ENCODE data around the gene NTSR1. TPM values are rescaled to one million over a fixed set of nuclear protein-coding genes. Genes with fewer than 3 reads are reported as not detected.

Gene NTSR1
- total RNA-seq, 5 donors from 2014 or later (not counting 1 experiment from before 2014, with no cell fraction given) = 0.33 to 0.63 (median 0.53) TPM; not detected in 2

DNA sequence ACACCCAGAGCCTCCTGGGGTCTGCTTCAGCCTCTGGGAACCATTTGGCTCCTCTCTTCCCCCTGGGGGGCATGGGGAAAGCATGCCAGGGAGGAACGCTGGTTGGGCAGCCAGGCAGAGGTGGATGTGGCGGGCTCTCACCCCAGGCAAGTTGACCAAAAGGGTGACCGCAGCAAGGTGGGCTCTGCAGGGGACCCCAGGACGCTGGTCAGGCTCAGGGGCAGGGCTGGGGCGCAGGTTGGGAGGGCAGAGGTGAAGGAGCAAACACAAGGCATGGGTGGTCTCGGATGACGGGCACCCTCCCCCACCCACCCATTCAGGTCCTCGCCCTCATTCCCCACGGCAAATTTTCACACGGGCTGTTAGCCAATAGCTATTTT, 57.4 kb downstream of the NTSR1 start:
- WGBS (ENCODE audit: insufficient coverage) = 67% methylated on average over 1 of the region's 10 CpGs
- Histone ChIP-seq H3K36me3 (ENCODE audit: control insufficient read depth in 2 of 2, extremely low read depth in 1 of 2, insufficient read depth in 1 of 2, low read length in 1 of 2) (no peaks in the 10 kb centered on the region), H3K4me3 (ENCODE audit: control insufficient read depth in 1 of 2, extremely low read depth in 1 of 2, low read length in 1 of 2) (no peak overlapping the region), H3K4me1 (ENCODE audit: control insufficient read depth in 1 of 2, extremely low read depth in 1 of 2, insufficient read depth in 2 of 2, low read length in 2 of 2) (peaks cover 0 to 9% of the 10 kb centered on the region in 2 experiments), H3K9me3 (no peaks in the 10 kb centered on the region), H3K27me3 (replicated peaks in 1 of 2; ENCODE audit: control insufficient read depth in 2 of 2, extremely low read depth in 1 of 2, insufficient read depth in 2 of 2, low read length in 1 of 2) (peaks cover 0 to 35% of the 10 kb centered on the region in 2 experiments), H3K27ac (ENCODE audit: low read length) (no peak overlapping the region)
- DNase-seq (no peak), ATAC-seq (replicated peaks in 1 of 4) (no peak)
- Mint-ChIP-seq H3K9me3 (no peaks in the 10 kb centered on the region), H3K4me1 (peaks cover 7 to 26% (median 13%) of the 10 kb centered on the region in 3 donors), H3K4me3 (no peak overlapping the region), H3K36me3 (no peaks in the 10 kb centered on the region), H3K27ac (no peak overlapping the region), H3K27me3 (no peaks in the 10 kb centered on the region)
- ChIA-PET CTCF (interaction anchor here in 1 of 2 donors (0.6 kb wide), 1 partner anchor 61 kb away, joined by 3 read pairs; no protein-coding TSS in a partner anchor), POLR2A (no interaction called here)

DNA sequence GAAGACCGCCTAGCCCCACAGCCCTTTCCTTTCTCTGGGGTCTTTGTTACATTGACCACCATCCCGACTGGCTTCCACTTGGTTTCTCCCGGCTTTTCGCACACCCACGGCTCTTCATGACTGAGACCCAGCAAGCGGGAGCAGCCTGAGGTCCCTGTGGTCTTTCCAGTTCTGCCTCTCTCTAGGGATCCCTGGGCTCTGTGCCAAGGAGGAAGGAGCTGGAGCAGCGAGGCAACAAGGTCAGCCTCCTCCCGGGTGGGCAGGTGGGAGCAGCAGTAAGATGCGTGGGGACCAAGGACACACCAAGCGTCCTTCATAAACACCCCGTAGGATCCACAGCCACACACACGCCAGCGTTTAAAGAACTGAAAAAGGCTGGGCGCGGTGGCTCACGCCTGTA, 58.1 kb downstream of the NTSR1 start:
- ChIA-PET POLR2A (no interaction called here), CTCF (interaction anchor here in 1 of 2 donors (0.6 kb wide), 1 partner anchor 62 kb away, joined by 3 read pairs; no protein-coding TSS in a partner anchor)
- Histone ChIP-seq H3K36me3 (ENCODE audit: control insufficient read depth in 2 of 2, extremely low read depth in 1 of 2, insufficient read depth in 1 of 2, low read length in 1 of 2) (no peaks in the 10 kb centered on the region), H3K4me3 (ENCODE audit: control insufficient read depth in 1 of 2, extremely low read depth in 1 of 2, low read length in 1 of 2) (no peak overlapping the region), H3K9me3 (no peaks in the 10 kb centered on the region), H3K27me3 (replicated peaks in 1 of 2; ENCODE audit: control insufficient read depth in 2 of 2, extremely low read depth in 1 of 2, insufficient read depth in 2 of 2, low read length in 1 of 2) (peaks cover 0 to 35% of the 10 kb centered on the region in 2 experiments), H3K4me1 (ENCODE audit: control insufficient read depth in 1 of 2, extremely low read depth in 1 of 2, insufficient read depth in 2 of 2, low read length in 2 of 2) (peaks cover 0 to 9% of the 10 kb centered on the region in 2 experiments), H3K27ac (ENCODE audit: low read length) (no peak overlapping the region)
- WGBS (ENCODE audit: insufficient coverage) = 82% methylated on average over 12 of the region's 16 CpGs
- Mint-ChIP-seq H3K4me3 (no peak overlapping the region), H3K27ac (no peak overlapping the region), H3K9me3 (no peaks in the 10 kb centered on the region), H3K4me1 (peaks cover 7 to 26% (median 13%) of the 10 kb centered on the region in 3 donors), H3K27me3 (no peaks in the 10 kb centered on the region), H3K36me3 (no peaks in the 10 kb centered on the region)
- no peak for DNase-seq
- ATAC-seq (replicated peaks in 1 of 4) = no peak

DNA sequence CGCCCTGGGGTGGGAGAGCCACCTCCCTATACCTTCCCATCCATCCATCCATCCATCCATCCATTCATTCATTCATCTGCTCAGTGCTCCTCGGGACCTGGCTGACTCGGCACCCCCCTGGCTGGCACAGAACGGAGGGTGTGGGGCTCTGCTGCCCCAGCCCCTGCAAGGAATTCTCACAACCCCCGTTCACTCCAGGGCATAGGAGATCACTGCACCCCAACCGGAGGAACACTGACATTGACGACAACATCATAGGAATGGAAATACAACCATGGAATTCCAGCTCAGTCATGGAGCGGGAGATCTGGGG, 59.6 kb downstream of the NTSR1 start:
- no peak for ATAC-seq (replicated peaks in 1 of 4)
- Histone ChIP-seq H3K27me3 (replicated peaks in 1 of 2; ENCODE audit: control insufficient read depth in 2 of 2, extremely low read depth in 1 of 2, insufficient read depth in 2 of 2, low read length in 1 of 2) (peaks cover 0 to 27% of the 10 kb centered on the region in 2 experiments), H3K36me3 (ENCODE audit: control insufficient read depth in 2 of 2, extremely low read depth in 1 of 2, insufficient read depth in 1 of 2, low read length in 1 of 2) (no peaks in the 10 kb centered on the region), H3K9me3 (no peaks in the 10 kb centered on the region), H3K27ac (ENCODE audit: low read length) (no peak overlapping the region), H3K4me3 (ENCODE audit: control insufficient read depth in 1 of 2, extremely low read depth in 1 of 2, low read length in 1 of 2) (no peak overlapping the region), H3K4me1 (ENCODE audit: control insufficient read depth in 1 of 2, extremely low read depth in 1 of 2, insufficient read depth in 2 of 2, low read length in 2 of 2) (peaks cover 0 to 23% of the 10 kb centered on the region in 2 experiments)
- ChIA-PET CTCF (no interaction called here), POLR2A (no interaction called here)
- Mint-ChIP-seq H3K27ac (no peak overlapping the region), H3K27me3 (no peaks in the 10 kb centered on the region), H3K9me3 (no peaks in the 10 kb centered on the region), H3K4me3 (no peak overlapping the region), H3K4me1 (peaks cover 15 to 37% (median 25%) of the 10 kb centered on the region in 3 donors), H3K36me3 (no peaks in the 10 kb centered on the region)
- no peak for DNase-seq
- 89% methylated on average over 8 of the region's 8 CpGs for WGBS (ENCODE audit: insufficient coverage)

DNA sequence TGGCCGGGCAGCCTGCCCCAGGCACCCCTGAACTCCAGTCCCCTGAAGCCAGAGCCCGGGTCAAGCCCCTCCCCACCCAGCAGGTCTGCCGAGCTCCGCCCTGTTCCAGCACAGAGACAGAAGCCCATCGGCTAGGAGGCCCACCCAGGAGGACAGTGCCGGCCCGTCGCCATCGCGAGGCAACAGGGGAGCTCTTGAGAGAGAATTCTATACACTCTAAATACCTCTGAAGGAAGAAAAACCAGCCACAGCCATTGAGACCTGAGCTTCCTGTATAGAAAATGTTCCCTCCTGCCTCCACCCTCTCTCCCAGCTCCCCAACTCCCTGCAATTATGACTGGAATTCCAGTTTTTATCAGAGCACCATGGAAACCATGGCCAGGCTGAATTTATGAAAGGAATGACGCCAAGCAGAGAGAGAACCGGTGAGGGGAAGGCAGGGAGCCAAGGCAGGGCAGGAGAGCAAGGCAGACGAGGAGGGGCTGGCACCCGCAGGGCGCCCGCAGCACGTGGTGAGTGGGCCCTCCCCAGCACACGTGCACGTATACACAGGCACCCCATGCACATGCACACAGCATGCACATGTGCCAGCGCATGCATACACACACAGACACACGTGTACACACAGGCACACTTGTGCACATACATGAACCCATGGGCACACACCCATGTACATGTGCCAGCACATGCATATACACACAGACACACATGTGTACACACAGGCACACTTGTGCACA, 60.1 kb downstream of the NTSR1 start:
- DNase-seq (no peak), ATAC-seq (replicated peaks in 1 of 4) (no peak)
- Mint-ChIP-seq H3K27me3 (no peaks in the 10 kb centered on the region), H3K4me3 (no peak overlapping the region), H3K4me1 (peaks cover 19 to 43% (median 29%) of the 10 kb centered on the region in 3 donors), H3K9me3 (no peaks in the 10 kb centered on the region), H3K36me3 (no peaks in the 10 kb centered on the region), H3K27ac (no peak overlapping the region)
- Histone ChIP-seq H3K36me3 (ENCODE audit: control insufficient read depth in 2 of 2, extremely low read depth in 1 of 2, insufficient read depth in 1 of 2, low read length in 1 of 2) (no peaks in the 10 kb centered on the region), H3K9me3 (no peaks in the 10 kb centered on the region), H3K27me3 (replicated peaks in 1 of 2; ENCODE audit: control insufficient read depth in 2 of 2, extremely low read depth in 1 of 2, insufficient read depth in 2 of 2, low read length in 1 of 2) (peaks cover 0 to 24% of the 10 kb centered on the region in 2 experiments), H3K4me1 (ENCODE audit: control insufficient read depth in 1 of 2, extremely low read depth in 1 of 2, insufficient read depth in 2 of 2, low read length in 2 of 2) (peaks cover 1 to 28% of the 10 kb centered on the region in 2 experiments), H3K4me3 (ENCODE audit: control insufficient read depth in 1 of 2, extremely low read depth in 1 of 2, low read length in 1 of 2) (no peak overlapping the region), H3K27ac (ENCODE audit: low read length) (no peak overlapping the region)
- CTCF ChIA-PET = no interaction called here
- WGBS (ENCODE audit: insufficient coverage) = 82% methylated on average over 14 of the region's 21 CpGs
- POLR2A ChIA-PET = no interaction called here

DNA sequence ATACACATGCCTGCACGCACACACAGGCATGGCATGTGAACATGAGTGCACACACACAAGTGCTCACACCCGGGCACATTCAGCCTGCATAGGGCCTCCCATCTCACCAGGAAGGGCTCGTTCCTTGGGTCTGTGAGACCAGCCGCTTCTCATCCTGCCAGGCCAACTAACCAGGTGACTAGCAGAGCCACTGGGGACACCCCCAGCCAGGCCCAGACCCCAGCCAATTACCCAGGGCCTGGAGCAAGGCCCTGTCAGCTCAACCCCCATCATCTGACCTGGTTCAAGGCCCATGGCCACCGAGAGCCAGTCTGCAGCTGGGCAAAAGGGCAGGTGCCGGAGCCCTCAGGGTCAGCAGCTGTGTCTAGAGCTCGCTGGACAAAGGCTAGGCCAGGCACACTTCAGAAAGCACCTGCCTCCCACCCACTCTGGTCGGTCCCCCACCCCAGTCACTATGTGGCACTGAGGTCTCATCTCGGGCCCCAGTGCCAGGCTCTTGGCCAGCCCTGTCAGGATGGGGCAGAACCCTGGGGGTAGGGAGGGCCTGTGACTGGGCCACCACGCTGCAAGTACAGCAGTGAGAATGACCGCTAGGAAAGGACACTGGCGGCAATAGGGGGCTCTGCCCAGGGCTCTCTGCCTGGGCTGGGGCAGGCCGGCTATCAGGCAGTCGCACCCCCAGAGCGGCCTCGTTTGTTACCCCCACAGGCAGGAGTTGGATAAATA, 60.9 kb downstream of the NTSR1 start:
- H3K4me1 ChIP-seq (ENCODE audit: control insufficient read depth in 1 of 2, extremely low read depth in 1 of 2, insufficient read depth in 2 of 2, low read length in 2 of 2) = peaks cover 2 to 36% of the 10 kb centered on the region in 2 experiments
- no peak overlapping the region for H3K27ac ChIP-seq (ENCODE audit: low read length)
- CTCF ChIA-PET = no interaction called here
- Mint-ChIP-seq H3K36me3 (no peaks in the 10 kb centered on the region), H3K27me3 (no peaks in the 10 kb centered on the region), H3K4me3 (no peak overlapping the region), H3K27ac (no peak overlapping the region), H3K9me3 (no peaks in the 10 kb centered on the region), H3K4me1 (peaks cover 24 to 48% (median 35%) of the 10 kb centered on the region in 3 donors)
- WGBS (ENCODE audit: insufficient coverage) = 89% methylated on average over 12 of the region's 16 CpGs
- no peaks in the 10 kb centered on the region for H3K9me3 ChIP-seq
- no peak for ATAC-seq (replicated peaks in 1 of 4)
- H3K36me3 ChIP-seq (ENCODE audit: control insufficient read depth in 2 of 2, extremely low read depth in 1 of 2, insufficient read depth in 1 of 2, low read length in 1 of 2) = no peaks in the 10 kb centered on the region
- H3K27me3 ChIP-seq (replicated peaks in 1 of 2; ENCODE audit: control insufficient read depth in 2 of 2, extremely low read depth in 1 of 2, insufficient read depth in 2 of 2, low read length in 1 of 2) = peaks cover 0 to 21% of the 10 kb centered on the region in 2 experiments
- POLR2A ChIA-PET = no interaction called here
- no peak for DNase-seq
- no peak overlapping the region for H3K4me3 ChIP-seq (ENCODE audit: control insufficient read depth in 1 of 2, extremely low read depth in 1 of 2, low read length in 1 of 2)

DNA sequence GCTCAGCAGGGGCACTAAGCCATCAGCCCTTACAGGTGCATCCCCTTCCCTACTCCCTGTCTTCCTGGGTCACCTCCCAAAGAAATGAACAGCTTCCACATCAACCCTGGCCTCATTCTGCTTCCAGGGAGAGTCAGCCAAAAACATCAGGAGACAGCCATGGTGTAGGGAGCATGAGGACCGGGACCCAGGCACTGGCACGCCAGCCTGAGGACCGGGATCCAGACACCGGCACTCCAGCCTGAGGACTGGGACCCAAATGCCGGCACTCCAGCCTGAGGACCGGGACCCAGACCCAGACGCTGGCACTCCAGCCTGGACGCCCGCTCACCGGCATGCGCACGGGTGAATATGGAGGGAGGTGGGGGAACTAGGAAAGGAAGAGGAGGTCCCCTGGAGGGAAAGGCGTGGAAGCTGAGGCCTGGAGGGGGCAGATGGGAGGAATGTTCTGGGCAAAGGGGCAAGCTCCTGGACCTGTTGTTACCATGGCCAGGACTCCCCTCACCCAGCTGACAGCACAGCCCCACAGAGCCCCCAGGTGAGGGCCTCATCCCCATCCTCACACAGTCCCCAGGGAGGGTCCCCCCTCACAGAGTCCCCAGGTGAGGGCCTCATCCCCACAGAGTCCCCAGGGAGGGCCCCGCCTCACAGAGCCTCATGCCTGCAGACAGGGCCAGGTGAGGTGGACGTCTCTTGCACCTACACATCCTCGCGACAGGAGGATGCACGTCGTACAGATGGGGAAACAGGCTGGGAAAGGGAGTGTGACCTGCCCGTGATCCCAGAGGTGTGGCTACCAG, 61.7 kb downstream of the NTSR1 start:
- H3K27ac ChIP-seq (ENCODE audit: low read length) = no peak overlapping the region
- WGBS (ENCODE audit: insufficient coverage) = 91% methylated on average over 11 of the region's 20 CpGs
- H3K4me1 ChIP-seq (ENCODE audit: control insufficient read depth in 1 of 2, extremely low read depth in 1 of 2, insufficient read depth in 2 of 2, low read length in 2 of 2) = peaks cover 10 to 44% of the 10 kb centered on the region in 2 experiments
- H3K4me3 ChIP-seq (ENCODE audit: control insufficient read depth in 1 of 2, extremely low read depth in 1 of 2, low read length in 1 of 2) = no peak overlapping the region
- DNase-seq (no peak), ATAC-seq (replicated peaks in 1 of 4) (no peak)
- no peaks in the 10 kb centered on the region for H3K9me3 Mint-ChIP-seq
- H3K36me3 ChIP-seq (ENCODE audit: control insufficient read depth in 2 of 2, extremely low read depth in 1 of 2, insufficient read depth in 1 of 2, low read length in 1 of 2) = no peaks in the 10 kb centered on the region
- H3K9me3 ChIP-seq = no peaks in the 10 kb centered on the region
- H3K36me3 Mint-ChIP-seq = no peaks in the 10 kb centered on the region
- H3K27me3 Mint-ChIP-seq = no peaks in the 10 kb centered on the region
- ChIA-PET CTCF (no interaction called here), POLR2A (no interaction called here)
- H3K27ac Mint-ChIP-seq = no peak overlapping the region
- peaks cover 0 to 14% of the 10 kb centered on the region in 2 experiments for H3K27me3 ChIP-seq (replicated peaks in 1 of 2; ENCODE audit: control insufficient read depth in 2 of 2, extremely low read depth in 1 of 2, insufficient read depth in 2 of 2, low read length in 1 of 2)
- H3K4me1 Mint-ChIP-seq = peaks cover 32 to 56% (median 43%) of the 10 kb centered on the region in 3 donors
- H3K4me3 Mint-ChIP-seq = no peak overlapping the region
